Measurements from ENCODE around the gene HPSE2.

- no peak for TF ChIP-seq CTCF (IDR thresholded peaks at IDR 0.05; ENCODE audit: borderline replicate concordance, extremely low read depth, low read length, poor library complexity, severe bottlenecking)
- TF ChIP-seq EZH2 (IDR thresholded peaks at IDR 0.05; ENCODE audit: borderline replicate concordance, low read depth, low read length, severe bottlenecking) = no peak
Measured at GRCh38 chr10:98446151-98446660, 789.4 kb downstream of the HPSE2 start.

Measured in DND-41 (cell line).